H1 (cell line): ENCODE data around the gene COQ8B. TPM values are rescaled to one million over a fixed set of nuclear protein-coding genes. Genes with fewer than 3 reads are reported as not detected.
A peak's percentile ranks its signal among the peaks of the same experiment; 100 is the strongest.

Experiments
- CTCF ChIA-PET: fragments of 300-600 bp; sonication (Branson Sonifier 250); formaldehyde crosslinking; loops from one replicate; lab custom pipeline; 2021; ENCODE audit not compliant: partially characterized antibody; lab: Charles Lee
- POLR2A ChIA-PET: fragments of 300-600 bp; sonication (Branson Sonifier 250); formaldehyde crosslinking; loops from one replicate; lab custom pipeline; 2021; ENCODE audit warnings: inconsistent platforms; ENCODE audit not compliant: partially characterized antibody; lab: Charles Lee
- DNase-seq, 2 experiments: peaks; one replicate each; pipeline versions ENCODE4 v3.0.0 to v3.0.0-alpha.2; 2010 to 2022; ENCODE audit warnings: low spot score in 2 of 2, low read depth in 1 of 2, mixed read lengths in 1 of 2
- FAIRE-seq: peaks from 2 replicates; lab custom pipeline; 2011; peaks lifted over from hg19 to GRCh38; lab: Jason Lieb, UNC
- H2AFZ ChIP-seq: 2 replicates; pipeline ENCODE4 v1.8.1; 2012; ENCODE audit warnings: low read length, inconsistent platforms
- H2AK5ac ChIP-seq: 2 replicates; pipeline ENCODE4 v1.6.1; 2013; ENCODE audit warnings: low read depth, low read length
- H2BK120ac ChIP-seq: replicated peaks from 2 replicates; pipeline ENCODE3; 2013; ENCODE audit warnings: low read depth, low read length, inconsistent platforms
- H2BK12ac ChIP-seq: 2 replicates; pipeline ENCODE4 v1.6.1; 2013; ENCODE audit warnings: low read depth, low read length
- H2BK15ac ChIP-seq: 2 replicates; pipeline ENCODE4 v1.6.1; 2013; ENCODE audit warnings: low read length
- H2BK20ac ChIP-seq: 2 replicates; pipeline ENCODE4 v1.6.1; 2013; ENCODE audit warnings: low read length
- H2BK5ac ChIP-seq: 2 replicates; pipeline ENCODE4 v1.6.1; 2013; ENCODE audit warnings: low read depth, low read length
- H3K14ac ChIP-seq: 2 replicates; pipeline ENCODE4 v1.6.1; 2013; ENCODE audit warnings: inconsistent platforms; ENCODE audit not compliant: insufficient read length
- H3K18ac ChIP-seq: 2 replicates; pipeline ENCODE4 v1.6.1; 2013; ENCODE audit warnings: low read length; ENCODE audit errors: extremely low read depth
- H3K23ac ChIP-seq: 2 replicates; pipeline ENCODE4 v1.6.1; 2013; ENCODE audit warnings: inconsistent platforms; ENCODE audit not compliant: insufficient read length
- H3K23me2 ChIP-seq: 2 replicates; pipeline ENCODE4 v1.6.1; 2013; ENCODE audit warnings: low read depth, low read length
- H3K27ac ChIP-seq: 2 replicates; pipeline ENCODE4 v1.6.1; 2011; ENCODE audit warnings: low read depth, low read length, inconsistent platforms
- H3K27me3 ChIP-seq, 4 experiments: replicated peaks in 1 of 4; 1 replicate in 1 of 4; 2 replicates in 3 of 4; pipeline versions ENCODE4 v1.6.1 to v1.8.1; 2011 to 2013; ENCODE audit warnings: low read length in 3 of 4, mild to moderate bottlenecking in 3 of 4, inconsistent platforms in 2 of 4, mixed read lengths in 2 of 4, moderate library complexity in 1 of 4; ENCODE audit not compliant: control insufficient read depth in 3 of 4, insufficient read depth in 3 of 4; ENCODE audit errors: extremely low read depth in 1 of 4
- H3K36me3 ChIP-seq, 4 experiments: 2 replicates each; pipeline versions ENCODE4 v1.6.1 to v1.8.1; 2011 to 2013; ENCODE audit warnings: mild to moderate bottlenecking in 4 of 4, low read length in 3 of 4, moderate library complexity in 2 of 4, control low read depth in 1 of 4, inconsistent platforms in 1 of 4; ENCODE audit not compliant: insufficient read depth in 4 of 4, control insufficient read depth in 2 of 4
- H3K4ac ChIP-seq: replicated peaks from 2 replicates; pipeline ENCODE3; 2013; ENCODE audit warnings: low read length, low read depth, mixed read lengths, inconsistent platforms; ENCODE audit not compliant: insufficient read length
- H3K4me1 ChIP-seq, 4 experiments: replicated peaks in 1 of 4; 1 replicate in 1 of 4; 2 replicates in 3 of 4; pipeline versions ENCODE4 v1.6.1 to v1.8.1; 2011 to 2013; ENCODE audit warnings: low read length in 3 of 4, inconsistent platforms in 2 of 4, mixed read lengths in 1 of 4; ENCODE audit not compliant: insufficient read depth in 4 of 4, control insufficient read depth in 3 of 4
- H3K4me2 ChIP-seq, 2 experiments: 2 replicates each; pipeline versions ENCODE4 v1.6.1 to v1.8.1; 2011 to 2013; ENCODE audit warnings: low read depth in 2 of 2, low read length in 2 of 2, control low read depth in 1 of 2, inconsistent platforms in 1 of 2, mild to moderate bottlenecking in 1 of 2; ENCODE audit not compliant: insufficient read depth in 1 of 2
- H3K4me3 ChIP-seq, 4 experiments: fragments of 200-600, 300-600 bp in 1 of 4; sonication (generic), shearing (Covaris generic), sonication (Bioruptor Twin) in 1 of 4; 2 replicates each; pipeline versions ENCODE4 v1.5.1 to v1.8.1; 2011 to 2016; ENCODE audit warnings: low read length in 4 of 4, low read depth in 3 of 4, control low read depth in 2 of 4, inconsistent platforms in 2 of 4, mild to moderate bottlenecking in 2 of 4, mixed read lengths in 1 of 4, moderate library complexity in 1 of 4; ENCODE audit not compliant: insufficient read depth in 2 of 4; ENCODE audit errors: extremely low read depth in 1 of 4
- H3K56ac ChIP-seq: replicated peaks from 2 replicates; pipeline ENCODE3; 2013; ENCODE audit warnings: low read depth, mild to moderate bottlenecking, mixed read lengths, low read length, inconsistent platforms; ENCODE audit not compliant: insufficient read length
- H3K79me1 ChIP-seq: 2 replicates; pipeline ENCODE4 v1.6.1; 2013; ENCODE audit warnings: low read depth, low read length, control low read depth
- H3K79me2 ChIP-seq, 2 experiments: 2 replicates each; pipeline versions ENCODE4 v1.6.1 to v1.8.1; 2012 to 2013; ENCODE audit warnings: low read length in 2 of 2, mild to moderate bottlenecking in 2 of 2, inconsistent platforms in 1 of 2; ENCODE audit not compliant: insufficient read depth in 2 of 2, control insufficient read depth in 1 of 2
- H3K9ac ChIP-seq, 4 experiments: replicated peaks in 1 of 4; 1 replicate in 1 of 4; 2 replicates in 3 of 4; pipeline versions ENCODE4 v1.6.1 to v1.8.1; 2011 to 2013; ENCODE audit warnings: low read depth in 3 of 4, low read length in 3 of 4, control low read depth in 2 of 4, mild to moderate bottlenecking in 2 of 4, moderate library complexity in 2 of 4, inconsistent platforms in 1 of 4; ENCODE audit errors: extremely low read depth in 1 of 4
- H3K9me3 ChIP-seq, 2 experiments: 2 replicates each; pipeline versions ENCODE4 v1.6.1 to v1.8.1; 2012 to 2013; ENCODE audit warnings: mild to moderate bottlenecking in 2 of 2, moderate library complexity in 2 of 2, control low read depth in 1 of 2, inconsistent platforms in 1 of 2, low read depth in 1 of 2, low read length in 1 of 2, mixed read lengths in 1 of 2; ENCODE audit not compliant: insufficient read depth in 2 of 2
- H4K20me1 ChIP-seq, 2 experiments: replicated peaks in 1 of 2; 2 replicates each; pipeline versions ENCODE3 to v1.8.1; 2011 to 2013; ENCODE audit warnings: inconsistent platforms in 2 of 2, low read length in 2 of 2, mild to moderate bottlenecking in 1 of 2; ENCODE audit not compliant: insufficient read depth in 2 of 2, control insufficient read depth in 1 of 2
- H4K5ac ChIP-seq: 2 replicates; pipeline ENCODE4 v1.6.1; 2013; ENCODE audit warnings: low read length, low read depth, mixed read lengths, inconsistent platforms; ENCODE audit not compliant: insufficient read length
- H4K8ac ChIP-seq: 2 replicates; pipeline ENCODE4 v1.8.0; 2013; ENCODE audit warnings: mild to moderate bottlenecking, moderate library complexity, low read length, inconsistent platforms; ENCODE audit not compliant: insufficient read depth; ENCODE audit errors: extremely low read depth
- H4K91ac ChIP-seq: replicated peaks from 2 replicates; pipeline ENCODE3; 2013; ENCODE audit warnings: low read length, mixed read lengths, inconsistent platforms; ENCODE audit not compliant: insufficient read length
- E2F6 ChIP-seq: IDR thresholded peaks from 2 replicates; pipeline ENCODE4 v1.6.1; 2012; ENCODE audit warnings: inconsistent platforms
- FOSL1 ChIP-seq: IDR thresholded peaks from 2 replicates; pipeline ENCODE4 v1.6.1; 2011; ENCODE audit warnings: mild to moderate bottlenecking, low read depth, low read length, moderate library complexity; ENCODE audit not compliant: insufficient read depth
- JUN ChIP-seq: IDR thresholded peaks from 2 replicates; pipeline ENCODE4 v1.6.1; 2011; ENCODE audit warnings: low read depth, mild to moderate bottlenecking, improper control_type of control experiment, low read length
- MAX ChIP-seq: IDR thresholded peaks from 2 replicates; pipeline ENCODE4 v1.6.1; 2012; ENCODE audit warnings: inconsistent platforms
- SIRT6 ChIP-seq: IDR thresholded peaks from one replicate; pipeline ENCODE4 v1.7.1; 2012; ENCODE audit warnings: low read length, inconsistent platforms
- SIX5 ChIP-seq: IDR thresholded peaks from 2 replicates; pipeline ENCODE4 v1.6.1; 2011; ENCODE audit warnings: mild to moderate bottlenecking, low read depth, low read length
- SP4 ChIP-seq: IDR thresholded peaks from 2 replicates; pipeline ENCODE4 v1.6.1; 2012; ENCODE audit warnings: low read length, inconsistent platforms
- TAF1 ChIP-seq: IDR thresholded peaks from 2 replicates; pipeline ENCODE4 v1.6.1; 2011; ENCODE audit warnings: mild to moderate bottlenecking, low read depth, low read length
- WGBS, 2 experiments: shearing (Covaris generic) in 1 of 2; methylation state at CpG; one replicate each; pipeline versions ENCODE4 v1.1.6 to v1.1.7; 2013 to 2015; ENCODE audit warnings: low lambda C conversion rate in 2 of 2, mixed read lengths in 2 of 2, inconsistent platforms in 1 of 2, low coverage in 1 of 2, missing lambda C conversion rate in 1 of 2; ENCODE audit not compliant: insufficient replicate concordance in 2 of 2, insufficient coverage in 1 of 2, insufficient read length in 1 of 2; ENCODE audit errors: extremely low coverage in 1 of 2, missing lambda C conversion rate in 1 of 2; 5-methylcytosine and 5-hydroxymethylcytosine counted together
- polyA plus RNA-seq, 7 experiments: library from polyadenylated mRNA; depleted of rRNA in 3 of 7; stranded (reverse) in 5 of 7; unstranded in 2 of 7; fragments of >200 nt in 5 of 7; fragments of 200-250 nt in 2 of 7; gene quantifications; 1 replicate in 5 of 7; 2 replicates in 1 of 7; 4 replicates in 1 of 7; pipeline versions ENCODE4 v1.2.1 to v1.2.3, GENCODE V29; 2011 to 2013; ENCODE audit warnings: missing spikeins in 2 of 7, mixed read lengths in 2 of 7
- total RNA-seq: library from RNA; stranded (reverse); fragmentation: NEBNext Ultra II Directional; extraction: Animal tissue kit (Norgen Biotek cat#: 25700); gene quantifications from 2 replicates; pipeline ENCODE4 v1.2.1, GENCODE V29; 2021

The COQ8B gene
- total and polyA plus RNA-seq, 2 of the 8 experiments (the other 6 are each of a cell fraction or from before 2014, with no cell fraction given): 41.7 to 46.1 TPM

- FAIRE-seq: peak; percentile 60
- TF ChIP-seq SIX5 (peak; percentile 32; the same call in 1 of the 2 replicates), SIRT6 (no peak), JUN (no peak), SP4 (no peak), E2F6 (peak; percentile 77), TAF1 (peak; percentile 88), FOSL1 (no peak), MAX (peak; percentile 90)
Observed at GRCh38 chr19:40750874-40751537, 34.3 kb upstream of the COQ8B start, which contains the start of gene SNRPA. TSS of gene SNRPA (plus strand) at chr19:40751203. CDS start at chr19:40751409, 206 bp downstream.

More at GRCh38 chr19:40750874-40751537, 34.3 kb upstream of the COQ8B start, which contains the start of gene SNRPA:
- ChIA-PET POLR2A (interaction anchor here (0.7 to 15.7 kb wide), 26 partner anchors 8 to 558 kb away, joined by 3 to 399 read pairs (median 4); partner anchors contain the start of genes COQ8B, EGLN2, HNRNPUL1 and ITPKC), CTCF (interaction anchor here (1.0 to 2.2 kb wide), 3 partner anchors 10 to 68 kb away, joined by 3 to 10 read pairs (median 5); no protein-coding TSS in a partner anchor)
- H4K8ac ChIP-seq: peak within 1 kb of the TSS; percentile 99; the same call in 1 of the 2 replicates
- H2AFZ ChIP-seq: no peak within 1 kb of the TSS
- peaks cover 40 to 69% of the 10 kb centered on the region in 2 experiments for H3K79me2 ChIP-seq
- peak within 1 kb of the TSS; percentile 94 for H3K56ac ChIP-seq
- H2AK5ac ChIP-seq: peak within 1 kb of the TSS; percentile 100
- H3K4me2 ChIP-seq: peak within 1 kb of the TSS; percentile 91 to 99
- 2% methylated on average over 45 of the region's 46 CpGs; no CpG with 5 or more reads in 1 of the 2 experiments for WGBS, 2 experiments
- peak within 1 kb of the TSS; percentile 80 to 99 (median 90) for H3K4me3 ChIP-seq
- peak within 1 kb of the TSS; percentile 99 for H3K27ac ChIP-seq
- peak within 1 kb of the TSS; percentile 99 for H4K91ac ChIP-seq
- peaks cover 2 to 28% (median 11%) of the 10 kb centered on the region in 4 experiments; a peak in 6 of 8 replicates for H3K36me3 ChIP-seq
- H3K79me1 ChIP-seq: peaks cover 2% of the 10 kb centered on the region
- peak within 1 kb of the TSS; percentile 100 for H2BK12ac ChIP-seq
- H2BK120ac ChIP-seq: peak within 1 kb of the TSS; percentile 83
- H3K23ac ChIP-seq: no peak within 1 kb of the TSS
- peak within 1 kb of the TSS; percentile 98 for H4K5ac ChIP-seq
- H3K4ac ChIP-seq: peak within 1 kb of the TSS; percentile 88
- H2BK15ac ChIP-seq: peak within 1 kb of the TSS; percentile 72
- H2BK20ac ChIP-seq: no peak within 1 kb of the TSS
- no peaks in the 10 kb centered on the region for H3K27me3 ChIP-seq
- peaks cover 0 to 7% (median 2%) of the 10 kb centered on the region in 4 experiments; a peak in 4 of 7 replicates for H3K4me1 ChIP-seq
- DNase-seq: peak; percentile 93 to 97
- peak within 1 kb of the TSS; percentile 50 for H3K14ac ChIP-seq
- H3K9ac ChIP-seq: peak within 1 kb of the TSS; percentile 99 to 100 (median 100)
- H3K9me3 ChIP-seq: no peaks in the 10 kb centered on the region
- H3K18ac ChIP-seq: peak within 1 kb of the TSS; percentile 100
- peaks cover 9% of the 10 kb centered on the region for H3K23me2 ChIP-seq
- H4K20me1 ChIP-seq: peaks cover 11 to 14% of the 10 kb centered on the region in 2 experiments
- peak within 1 kb of the TSS; percentile 100 for H2BK5ac ChIP-seq
